Fibroblast of the aortic adventitia (primary cell): ENCODE results near the gene MRGPRF. TPM values are rescaled to one million over a fixed set of nuclear protein-coding genes. Genes with fewer than 3 reads are reported as not detected.

Source experiments
- DNase-seq: peaks from one replicate; pipeline ENCODE4 v3.0.0-alpha.2; 2010; ENCODE audit warnings: low read depth
- H3K4me3 ChIP-seq: 2 replicates; pipeline ENCODE4 v1.5.1; 2011; ENCODE audit warnings: low read depth, mild to moderate bottlenecking, control low read depth, low read length, moderate library complexity
- total RNA-seq: library from RNA; depleted of rRNA; stranded (reverse); fragments of >200 nt; gene quantifications from 2 replicates; pipeline ENCODE4 v1.2.3, GENCODE V29; 2012; ENCODE audit warnings: low replicate concordance
- TF ChIP-seq, protein P1 (sequence below): IDR thresholded peaks from 2 replicates; pipeline ENCODE4 v1.5.1; 2011; ENCODE audit warnings: mild to moderate bottlenecking, low read length, control low read depth, inconsistent platforms; ENCODE audit not compliant: insufficient read depth

The MRGPRF gene
- total RNA-seq, 1 donor, result 41.8 TPM

DNA sequence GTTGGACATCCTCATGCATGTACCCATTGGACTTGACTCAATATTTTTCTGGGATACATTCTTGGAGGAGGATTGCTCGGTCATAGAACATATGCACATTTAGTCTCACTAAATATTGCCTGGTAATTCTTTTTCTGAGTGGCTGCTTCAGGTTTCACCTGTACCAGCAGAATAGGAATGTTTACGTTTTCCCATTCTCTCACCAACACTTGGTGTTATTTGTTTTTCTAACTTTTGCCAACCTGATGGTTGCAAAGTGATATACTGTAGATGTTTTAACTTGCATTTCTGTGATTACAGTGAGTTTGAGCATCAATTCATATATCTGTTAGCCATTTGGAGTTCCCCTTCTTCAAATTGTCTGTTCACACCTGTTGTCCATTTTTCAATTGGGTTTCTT, 30.9 kb downstream of the MRGPRF start:
- TF ChIP-seq, protein P1, sequence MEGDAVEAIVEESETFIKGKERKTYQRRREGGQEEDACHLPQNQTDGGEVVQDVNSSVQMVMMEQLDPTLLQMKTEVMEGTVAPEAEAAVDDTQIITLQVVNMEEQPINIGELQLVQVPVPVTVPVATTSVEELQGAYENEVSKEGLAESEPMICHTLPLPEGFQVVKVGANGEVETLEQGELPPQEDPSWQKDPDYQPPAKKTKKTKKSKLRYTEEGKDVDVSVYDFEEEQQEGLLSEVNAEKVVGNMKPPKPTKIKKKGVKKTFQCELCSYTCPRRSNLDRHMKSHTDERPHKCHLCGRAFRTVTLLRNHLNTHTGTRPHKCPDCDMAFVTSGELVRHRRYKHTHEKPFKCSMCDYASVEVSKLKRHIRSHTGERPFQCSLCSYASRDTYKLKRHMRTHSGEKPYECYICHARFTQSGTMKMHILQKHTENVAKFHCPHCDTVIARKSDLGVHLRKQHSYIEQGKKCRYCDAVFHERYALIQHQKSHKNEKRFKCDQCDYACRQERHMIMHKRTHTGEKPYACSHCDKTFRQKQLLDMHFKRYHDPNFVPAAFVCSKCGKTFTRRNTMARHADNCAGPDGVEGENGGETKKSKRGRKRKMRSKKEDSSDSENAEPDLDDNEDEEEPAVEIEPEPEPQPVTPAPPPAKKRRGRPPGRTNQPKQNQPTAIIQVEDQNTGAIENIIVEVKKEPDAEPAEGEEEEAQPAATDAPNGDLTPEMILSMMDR, result no peak
- no peak for DNase-seq
- no peak overlapping the region for H3K4me3 ChIP-seq

DNA sequence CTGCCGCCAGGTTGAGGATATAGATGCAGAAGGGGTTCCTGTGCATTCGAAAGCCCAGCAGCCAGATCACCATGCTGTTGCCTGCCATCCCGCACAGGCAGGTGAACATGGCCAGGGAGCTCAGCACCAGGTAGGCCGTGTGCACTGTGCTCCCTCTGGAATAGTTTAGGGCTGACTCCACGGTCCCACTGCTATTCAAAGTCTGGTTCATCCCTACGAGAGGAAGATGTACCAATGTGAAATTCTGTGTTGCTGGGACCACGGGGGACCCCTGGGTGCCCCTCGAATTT, 32.3 kb downstream of the MRGPRF start, which contains the start of gene MRGPRD:
MRGPRD (minus strand) TSS at position 211 of the 290 bp plus-strand sequence; CDS start at position 211, 0 bp downstream.
- TF ChIP-seq, protein P1, result no peak
- H3K4me3 ChIP-seq, result no peak within 1 kb of the TSS
- DNase-seq, result no peak

DNA sequence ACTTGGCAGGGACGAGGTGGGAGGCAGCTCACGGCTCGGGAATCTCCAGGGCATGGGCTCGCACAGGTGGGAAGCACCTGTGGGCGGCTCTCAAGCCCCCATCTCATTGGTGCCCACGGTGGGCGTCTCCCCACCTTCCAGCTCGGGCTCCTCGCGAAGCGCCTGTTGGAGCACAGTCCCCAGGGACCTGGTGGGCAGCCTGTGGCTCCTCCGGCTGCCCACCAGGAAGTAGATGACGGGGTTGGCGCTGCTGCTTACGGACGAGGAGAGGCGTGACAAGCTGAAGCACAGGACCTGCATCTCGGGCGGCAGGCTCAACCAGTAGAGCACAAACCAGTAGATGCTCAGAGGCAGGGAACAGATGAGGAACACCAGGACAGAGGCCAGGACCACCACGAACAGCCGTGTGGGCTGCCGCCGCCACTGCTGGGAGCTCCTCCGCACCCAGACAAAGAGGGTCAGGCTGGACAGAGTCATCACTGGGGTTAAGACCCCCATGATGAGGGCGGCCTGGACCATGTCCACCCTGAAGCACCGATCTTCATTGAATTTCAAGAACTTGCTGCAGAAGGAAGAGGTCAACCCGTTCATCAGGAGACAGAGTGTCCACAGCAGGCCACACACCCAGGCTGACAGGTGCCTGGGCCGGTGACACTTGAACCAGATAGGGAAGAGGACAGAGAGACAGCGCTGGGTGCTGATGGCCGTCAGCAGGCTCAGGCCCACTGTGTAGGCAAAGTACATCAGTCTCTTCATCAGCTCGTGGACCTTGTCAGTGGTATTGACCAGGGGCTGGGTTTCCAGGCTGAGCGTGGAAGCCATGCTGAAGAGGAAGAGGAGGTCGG, 32.9 kb downstream of the MRGPRF start:
- DNase-seq, result no peak
- TF ChIP-seq, protein P1, result no peak
- no peak overlapping the region for H3K4me3 ChIP-seq

DNA sequence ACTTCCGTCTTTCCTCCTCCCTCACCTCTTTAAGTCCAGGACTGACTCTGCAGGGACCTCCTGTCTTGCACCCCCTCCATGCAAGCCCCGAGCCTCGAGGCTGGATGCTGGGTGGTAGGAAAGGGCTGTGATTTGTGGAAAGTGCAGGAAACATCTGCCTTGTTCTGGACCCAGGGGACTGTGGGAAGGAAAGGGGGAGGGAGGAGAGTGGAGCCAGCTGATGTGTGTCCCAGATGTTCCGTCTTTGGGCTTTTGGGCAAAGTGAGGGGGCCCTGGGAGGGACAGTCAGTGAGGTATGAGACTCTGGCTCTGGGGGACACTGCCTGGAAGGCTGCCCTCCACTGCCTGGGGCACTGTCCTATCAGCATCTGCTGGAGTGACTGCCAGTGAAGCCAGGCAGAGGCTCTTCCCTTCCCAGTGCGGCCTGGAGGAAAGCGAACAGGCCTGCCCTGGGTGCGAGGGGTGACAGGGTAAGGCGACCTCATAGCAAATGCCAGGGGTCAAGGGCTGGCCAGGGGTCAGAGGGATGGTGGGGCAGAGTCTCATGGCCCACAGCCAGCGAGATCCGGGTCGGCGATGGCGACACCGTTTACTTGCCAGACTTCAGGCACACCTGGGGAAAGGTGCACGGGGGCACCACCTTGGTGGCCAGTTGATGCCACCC, 34.0 kb downstream of the MRGPRF start:
- no peak overlapping the region for H3K4me3 ChIP-seq
- no peak for DNase-seq
- TF ChIP-seq, protein P1, result no peak

DNA sequence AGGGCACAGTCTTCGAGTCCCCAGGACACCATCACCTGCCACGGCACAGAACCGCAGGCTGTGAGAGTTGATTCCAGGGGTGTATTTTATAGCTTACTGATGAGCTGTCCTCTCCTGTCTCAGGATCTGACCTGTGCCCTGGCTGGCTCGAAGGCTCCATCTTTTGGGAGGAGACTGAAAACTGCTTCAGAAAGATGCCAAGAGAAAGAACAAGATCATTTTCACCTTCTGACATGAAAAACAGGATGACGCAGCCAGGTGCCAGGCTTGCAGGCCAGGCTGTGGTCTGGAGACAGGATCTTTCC, 34.5 kb downstream of the MRGPRF start:
- no peak for DNase-seq
- TF ChIP-seq, protein P1, result no peak
- no peak overlapping the region for H3K4me3 ChIP-seq

DNA sequence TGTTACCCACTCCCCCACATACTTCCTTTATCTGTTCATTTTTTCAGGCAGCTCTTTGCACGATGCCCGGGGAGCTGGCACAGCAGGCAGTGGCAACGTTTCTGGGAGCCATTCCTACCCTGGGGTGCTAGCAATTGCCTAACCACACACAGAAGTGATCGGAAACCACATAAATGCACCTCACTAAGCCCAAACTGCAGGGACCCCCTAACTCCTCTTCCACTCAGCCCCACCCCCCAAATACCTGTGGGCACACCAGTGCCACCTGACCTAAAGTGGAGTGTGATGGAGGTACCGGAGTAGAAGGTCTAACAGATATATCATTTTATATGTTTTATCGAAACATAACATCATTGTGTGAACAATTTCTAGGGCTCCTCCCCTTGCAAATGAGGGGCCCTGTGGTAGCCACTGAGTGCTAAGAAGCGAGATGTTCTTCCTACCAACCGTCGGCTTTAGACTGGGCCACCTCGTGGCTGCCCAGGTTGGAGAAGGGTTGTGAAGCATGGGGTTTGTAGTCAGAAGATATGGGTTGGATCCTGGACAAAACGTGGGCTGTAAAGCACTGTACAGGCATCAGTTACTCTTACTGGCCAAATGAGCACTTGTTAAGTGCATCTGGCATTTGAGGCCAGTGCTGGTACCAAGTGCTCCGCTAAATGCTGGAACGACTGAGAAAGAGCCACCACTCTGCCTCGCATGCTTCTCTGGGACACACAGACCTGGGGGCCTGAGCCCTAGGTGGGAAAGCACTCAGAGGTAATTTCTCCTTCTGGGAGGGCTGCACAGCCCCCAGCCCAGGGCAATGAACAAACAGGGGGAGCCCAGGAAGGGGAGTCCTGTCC, 35.0 kb downstream of the MRGPRF start:
- TF ChIP-seq, protein P1, result no peak
- no peak for DNase-seq
- no peak overlapping the region for H3K4me3 ChIP-seq
